IMR-90 (cell line): ENCODE results near the gene TMPRSS6. TPM values are rescaled to one million over a fixed set of nuclear protein-coding genes. Genes with fewer than 3 reads are reported as not detected.

ENCODE experiments used
- ATAC-seq: fragments of 200-7000 bp; cut with Tn5 transposase; 2 replicates; pipeline ENCODE4 v1.9.1; 2020; ENCODE audit warnings: low read depth, mild to moderate bottlenecking, moderate library complexity
- BruUV-seq: library from RNA; stranded (reverse); fragments of 400-500 nt; replicated peaks from 2 replicates; lab custom pipeline; 2021; lab: Mats Ljungman, UMichigan
- CTCF ChIA-PET: fragments of 300-600 bp; formaldehyde crosslinking; extraction: SDS; loops from one replicate; lab custom pipeline; 2021; ENCODE audit warnings: antibody characterized with exemption; lab: Yijun Ruan, JAX
- POLR2A ChIA-PET: fragments of 300-600 bp; sonication (Branson Sonifier 250); formaldehyde crosslinking; loops from one replicate; lab custom pipeline; 2022; ENCODE audit warnings: antibody characterized with exemption; ENCODE audit not compliant: unreplicated experiment; lab: Charles Lee
- DNase-seq: peaks from one replicate; pipeline ENCODE4 v3.0.0; 2013
- H2AFZ ChIP-seq: replicated peaks from 2 replicates; pipeline ENCODE3; 2013; ENCODE audit warnings: low read length, mild to moderate bottlenecking; ENCODE audit not compliant: poor library complexity
- H2AK5ac ChIP-seq: 2 replicates; pipeline ENCODE4 v1.6.1; 2013; ENCODE audit warnings: low read depth, low read length, inconsistent platforms
- H2AK9ac ChIP-seq: replicated peaks from 2 replicates; pipeline ENCODE3; 2013; ENCODE audit warnings: mild to moderate bottlenecking, low read depth, low read length, moderate library complexity; ENCODE audit not compliant: poor library complexity
- H2BK120ac ChIP-seq: 2 replicates; pipeline ENCODE4 v1.6.1; 2013; ENCODE audit warnings: low read depth, low read length, inconsistent platforms
- H2BK15ac ChIP-seq: 3 replicates; pipeline ENCODE4 v1.6.1; 2013; ENCODE audit warnings: low read depth, low read length, inconsistent platforms
- H2BK20ac ChIP-seq: 2 replicates; pipeline ENCODE4 v1.6.1; 2013; ENCODE audit warnings: low read depth, mild to moderate bottlenecking, inconsistent platforms, low read length, moderate library complexity
- H2BK5ac ChIP-seq: 2 replicates; pipeline ENCODE4 v1.6.1; 2013; ENCODE audit warnings: mild to moderate bottlenecking, low read depth, low read length, inconsistent platforms; ENCODE audit not compliant: poor library complexity, severe bottlenecking
- H3K14ac ChIP-seq: replicated peaks from 2 replicates; pipeline ENCODE4 v1.6.1; 2013; ENCODE audit warnings: low read depth, low read length, inconsistent platforms
- H3K18ac ChIP-seq: 2 replicates; pipeline ENCODE4 v1.6.1; 2013; ENCODE audit warnings: low read depth, low read length, control low read depth
- H3K23ac ChIP-seq: 2 replicates; pipeline ENCODE4 v1.6.1; 2013; ENCODE audit warnings: low read depth, low read length, inconsistent platforms
- H3K27ac ChIP-seq: 2 replicates; pipeline ENCODE4 v1.5.1; 2013; ENCODE audit warnings: mild to moderate bottlenecking, control low read depth, low read length; ENCODE audit not compliant: insufficient read depth
- H3K27me3 ChIP-seq: 2 replicates; pipeline ENCODE4 v1.6.1; 2013; ENCODE audit warnings: low read length; ENCODE audit not compliant: control insufficient read depth, insufficient read depth
- H3K36me3 ChIP-seq: 2 replicates; pipeline ENCODE4 v1.6.1; 2013; ENCODE audit warnings: low read length, mixed read lengths; ENCODE audit not compliant: control insufficient read depth, insufficient read depth
- H3K4ac ChIP-seq: 2 replicates; pipeline ENCODE4 v1.6.1; 2013; ENCODE audit warnings: low read depth, low read length, inconsistent platforms
- H3K4me1 ChIP-seq: 2 replicates; pipeline ENCODE4 v1.6.1; 2013; ENCODE audit warnings: low read length, mixed read lengths; ENCODE audit not compliant: control insufficient read depth, insufficient read depth
- H3K4me2 ChIP-seq: 2 replicates; pipeline ENCODE4 v1.6.1; 2013; ENCODE audit warnings: low read depth, mild to moderate bottlenecking, control low read depth, low read length, moderate library complexity
- H3K4me3 ChIP-seq: 2 replicates; pipeline ENCODE4 v1.5.1; 2013; ENCODE audit warnings: low read depth, mild to moderate bottlenecking, control low read depth, low read length, moderate library complexity; ENCODE audit not compliant: insufficient read depth
- H3K56ac ChIP-seq: 2 replicates; pipeline ENCODE4 v1.6.1; 2013; ENCODE audit warnings: low read length, inconsistent platforms; ENCODE audit not compliant: insufficient read depth; ENCODE audit errors: extremely low read depth
- H3K79me1 ChIP-seq, 2 experiments: 2 replicates each; pipeline ENCODE4 v1.6.1; 2013; ENCODE audit warnings: low read length in 2 of 2, inconsistent platforms in 1 of 2, low read depth in 1 of 2
- H3K9ac ChIP-seq: 2 replicates; pipeline ENCODE4 v1.6.1; 2013; ENCODE audit warnings: low read depth, low read length, control low read depth
- H3K9me1 ChIP-seq: 2 replicates; pipeline ENCODE4 v1.6.1; 2013; ENCODE audit warnings: low read length, inconsistent platforms; ENCODE audit not compliant: insufficient read depth
- H3K9me3 ChIP-seq: 2 replicates; pipeline ENCODE4 v1.6.1; 2013; ENCODE audit warnings: low read length; ENCODE audit not compliant: control insufficient read depth, insufficient read depth
- H4K20me1 ChIP-seq: 2 replicates; pipeline ENCODE4 v1.6.1; 2013; ENCODE audit warnings: low read length, inconsistent platforms; ENCODE audit not compliant: insufficient read depth
- H4K5ac ChIP-seq: 2 replicates; pipeline ENCODE4 v1.6.1; 2013; ENCODE audit warnings: mild to moderate bottlenecking, low read depth, low read length, control low read depth
- H4K8ac ChIP-seq, 2 experiments: 2 replicates each; pipeline ENCODE4 v1.6.1; 2013; ENCODE audit warnings: low read depth in 2 of 2, low read length in 2 of 2, control low read depth in 1 of 2, inconsistent platforms in 1 of 2
- H4K91ac ChIP-seq: 2 replicates; pipeline ENCODE4 v1.6.1; 2013; ENCODE audit warnings: low read depth, low read length, inconsistent platforms; ENCODE audit not compliant: insufficient read depth
- BHLHE40 ChIP-seq: fragments of 150-350 bp; IDR thresholded peaks from 2 replicates; pipeline ENCODE4 v1.6.1; 2016; ENCODE audit warnings: mild to moderate bottlenecking, low read depth, low read length
- CEBPB ChIP-seq: IDR thresholded peaks from 2 replicates; pipeline ENCODE4 v1.6.1; 2012; ENCODE audit warnings: low read depth, low read length, improper control_type of control experiment
- CHD1 ChIP-seq: IDR thresholded peaks from 2 replicates; pipeline ENCODE4 v1.6.1; 2012; ENCODE audit warnings: low read depth, low read length, improper control_type of control experiment
- FOS ChIP-seq: fragments of 150-350 bp; IDR thresholded peaks from 2 replicates; pipeline ENCODE4 v1.6.1; 2016; ENCODE audit warnings: low read depth, low read length
- MAFK ChIP-seq: IDR thresholded peaks from 2 replicates; pipeline ENCODE4 v1.6.1; 2012; ENCODE audit warnings: low read depth, low read length, improper control_type of control experiment
- MAZ ChIP-seq: IDR thresholded peaks from 2 replicates; pipeline ENCODE4 v1.6.1; 2012; ENCODE audit warnings: low read depth, mild to moderate bottlenecking, low read length, improper control_type of control experiment, moderate library complexity, borderline replicate concordance
- MXI1 ChIP-seq: IDR thresholded peaks from 2 replicates; pipeline ENCODE4 v1.6.1; 2012; ENCODE audit warnings: low read depth, mild to moderate bottlenecking, low read length, moderate library complexity, borderline replicate concordance
- NFE2L2 ChIP-seq: fragments of 150-350 bp; IDR thresholded peaks from 2 replicates; pipeline ENCODE4 v1.6.1; 2016; ENCODE audit warnings: low read depth, mild to moderate bottlenecking, low read length
- POLR2A ChIP-seq: IDR thresholded peaks from 2 replicates; pipeline ENCODE4 v1.6.1; 2012; ENCODE audit warnings: mild to moderate bottlenecking, low read depth, low read length
- RCOR1 ChIP-seq: IDR thresholded peaks from 2 replicates; pipeline ENCODE4 v1.6.1; 2012; ENCODE audit warnings: mild to moderate bottlenecking, low read length, improper control_type of control experiment; ENCODE audit not compliant: insufficient replicate concordance
- RFX5 ChIP-seq: IDR thresholded peaks from 2 replicates; pipeline ENCODE4 v1.8.0; 2012; ENCODE audit warnings: low read depth, mild to moderate bottlenecking, low read length, moderate library complexity
- SMC3 ChIP-seq: fragments of 150-350 bp; IDR thresholded peaks from 2 replicates; pipeline ENCODE4 v1.6.1; 2016; ENCODE audit warnings: low read depth, mild to moderate bottlenecking, antibody characterized with exemption, low read length, moderate library complexity
- WGBS, 2 experiments: methylation state at CpG; one replicate each; pipeline versions ENCODE4 v1.1.5 to v1.1.7; 2013; ENCODE audit warnings: missing lambda C conversion rate in 2 of 2; ENCODE audit not compliant: insufficient read length in 1 of 2; ENCODE audit errors: extremely low coverage in 2 of 2; 5-methylcytosine and 5-hydroxymethylcytosine counted together
- dilution Hi-C: fragments of 300-500 bp; cut with HindIII; formaldehyde crosslinking; loops from one replicate; pipeline ENCODE4 v1.14.3; 2018; ENCODE audit warnings: low sequenced_read_pairs; ENCODE audit not compliant: unreplicated experiment
- in situ Hi-C: fragments of 300-500 bp; cut with MboI; formaldehyde crosslinking; loops from 3 replicates; pipeline ENCODE4 v1.14.3; 2019; ENCODE audit warnings: low sequenced_read_pairs, inconsistent platforms, mixed read lengths
- intact Hi-C: fragments of 100-400 bp; cut with micrococcal nuclease; formaldehyde crosslinking; loops from 2 replicates; pipeline ENCODE4 v1.10.0; 2022
- polyA plus RNA-seq, 3 experiments: library from polyadenylated mRNA; depleted of rRNA; stranded (reverse); fragments of >200 nt; gene quantifications; 2 replicates each; pipeline ENCODE4 v1.2.3, GENCODE V29; 2012; ENCODE audit warnings: low replicate concordance in 1 of 3
- total RNA-seq: library from RNA; depleted of rRNA; stranded (reverse); fragments of >200 nt; gene quantifications from 2 replicates; pipeline ENCODE4 v1.2.3, GENCODE V29; 2012
- TF ChIP-seq, protein P1 (sequence below): fragments of 150-350 bp; IDR thresholded peaks from 2 replicates; pipeline ENCODE4 v1.6.1; 2017; ENCODE audit warnings: mild to moderate bottlenecking, antibody characterized with exemption, low read length, low read depth
- TF ChIP-seq, protein P2 (sequence below): conservative IDR thresholded peaks from 2 replicates; pipeline ENCODE4 v1.5.1; 2012; ENCODE audit warnings: mild to moderate bottlenecking, low read depth, low read length, improper control_type of control experiment

Gene TMPRSS6
- total and polyA plus RNA-seq, 2 of the 4 experiments (the other 2 are of a cell fraction), result not detected

DNA sequence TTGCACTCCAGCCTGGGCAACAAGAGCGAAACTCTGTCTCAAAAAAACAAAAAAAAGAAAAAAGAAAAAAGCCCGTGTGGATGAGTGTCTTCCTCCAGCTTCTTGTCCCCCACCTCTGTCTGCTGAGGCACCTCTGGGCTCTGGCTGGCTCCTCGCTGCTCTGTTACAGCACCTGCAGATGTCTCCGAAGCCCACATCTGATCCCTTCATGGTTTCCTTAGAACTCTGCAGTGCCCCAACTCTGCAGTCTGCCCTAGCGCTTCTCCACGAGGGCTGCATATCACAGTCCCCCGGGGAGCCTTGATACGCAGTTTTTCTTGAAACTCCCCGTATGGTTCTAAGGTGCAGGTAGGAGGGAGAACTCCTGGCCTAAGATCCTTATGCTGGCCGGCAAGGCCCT lies 42.1 kb downstream of the TMPRSS6 start:
- POLR2A ChIA-PET, result no interaction called here
- Histone ChIP-seq H2AK9ac (no peak overlapping the region), H3K18ac (no peak overlapping the region), H3K23ac (no peak overlapping the region), H2AK5ac (no peak overlapping the region), H3K27ac (no peak overlapping the region), H3K36me3 (no peaks in the 10 kb centered on the region; the same call in 1 of the 2 replicates), H3K4me3 (no peak overlapping the region), H3K9ac (no peak overlapping the region), H2BK15ac (no peak overlapping the region), H4K91ac (no peak overlapping the region), H3K56ac (no peak overlapping the region), H4K5ac (no peak overlapping the region), H3K4me1 (no peaks in the 10 kb centered on the region), H3K27me3 (peaks cover 27% of the 10 kb centered on the region), H3K4me2 (no peak overlapping the region), H3K9me3 (no peaks in the 10 kb centered on the region), H4K20me1 (no peaks in the 10 kb centered on the region), H2BK120ac (no peak overlapping the region), H2AFZ (peak overlapping the region; percentile 14), H3K14ac (no peak overlapping the region), H4K8ac (no peak overlapping the region), H2BK20ac (no peak overlapping the region), H2BK5ac (no peak overlapping the region), H3K79me1 (no peaks in the 10 kb centered on the region), H3K4ac (no peak overlapping the region), H3K9me1 (no peaks in the 10 kb centered on the region)
- dilution Hi-C loops (no loop called here), in situ Hi-C loops (no loop called here), intact Hi-C loops (no loop called here)
- 80% methylated on average over 1 of the region's 10 CpGs; no CpG with 5 or more reads in 1 of the 2 experiments for WGBS, 2 experiments
- DNase-seq (no peak), ATAC-seq (no peak)
- no peak for TF ChIP-seq FOS
- TF ChIP-seq, protein P1, sequence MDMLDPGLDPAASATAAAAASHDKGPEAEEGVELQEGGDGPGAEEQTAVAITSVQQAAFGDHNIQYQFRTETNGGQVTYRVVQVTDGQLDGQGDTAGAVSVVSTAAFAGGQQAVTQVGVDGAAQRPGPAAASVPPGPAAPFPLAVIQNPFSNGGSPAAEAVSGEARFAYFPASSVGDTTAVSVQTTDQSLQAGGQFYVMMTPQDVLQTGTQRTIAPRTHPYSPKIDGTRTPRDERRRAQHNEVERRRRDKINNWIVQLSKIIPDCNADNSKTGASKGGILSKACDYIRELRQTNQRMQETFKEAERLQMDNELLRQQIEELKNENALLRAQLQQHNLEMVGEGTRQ, result no peak
- no peak for TF ChIP-seq RFX5
- TF ChIP-seq NFE2L2, result no peak
- no peak for TF ChIP-seq BHLHE40
- no peak for TF ChIP-seq CEBPB
- no peak for TF ChIP-seq CHD1
- TF ChIP-seq, protein P2, sequence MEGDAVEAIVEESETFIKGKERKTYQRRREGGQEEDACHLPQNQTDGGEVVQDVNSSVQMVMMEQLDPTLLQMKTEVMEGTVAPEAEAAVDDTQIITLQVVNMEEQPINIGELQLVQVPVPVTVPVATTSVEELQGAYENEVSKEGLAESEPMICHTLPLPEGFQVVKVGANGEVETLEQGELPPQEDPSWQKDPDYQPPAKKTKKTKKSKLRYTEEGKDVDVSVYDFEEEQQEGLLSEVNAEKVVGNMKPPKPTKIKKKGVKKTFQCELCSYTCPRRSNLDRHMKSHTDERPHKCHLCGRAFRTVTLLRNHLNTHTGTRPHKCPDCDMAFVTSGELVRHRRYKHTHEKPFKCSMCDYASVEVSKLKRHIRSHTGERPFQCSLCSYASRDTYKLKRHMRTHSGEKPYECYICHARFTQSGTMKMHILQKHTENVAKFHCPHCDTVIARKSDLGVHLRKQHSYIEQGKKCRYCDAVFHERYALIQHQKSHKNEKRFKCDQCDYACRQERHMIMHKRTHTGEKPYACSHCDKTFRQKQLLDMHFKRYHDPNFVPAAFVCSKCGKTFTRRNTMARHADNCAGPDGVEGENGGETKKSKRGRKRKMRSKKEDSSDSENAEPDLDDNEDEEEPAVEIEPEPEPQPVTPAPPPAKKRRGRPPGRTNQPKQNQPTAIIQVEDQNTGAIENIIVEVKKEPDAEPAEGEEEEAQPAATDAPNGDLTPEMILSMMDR, result no peak
- no peak for TF ChIP-seq RCOR1
- TF ChIP-seq MAZ, result no peak
- TF ChIP-seq POLR2A, result no peak
- TF ChIP-seq MAFK, result no peak
- no peak for TF ChIP-seq MXI1
- TF ChIP-seq SMC3, result no peak
- no TSS peak for BruUV-seq
- CTCF ChIA-PET, result interaction anchor here (0.6 kb wide), 1 partner anchor 90 kb away, joined by 3 read pairs; no protein-coding TSS in a partner anchor
